HG03135 (cell line): ENCODE data around the gene CUL7.
"Not testable (repeated sequence)": the region's sequence is repeated elsewhere in the genome, so short reads cannot be mapped to it uniquely, and the experiment has no call there.

ENCODE experiments used
- ATAC-seq: cut with Tn5 transposase; IDR thresholded peaks from one replicate; pipeline ENCODE4 v1.9.1; 2021; ENCODE audit warnings: mild to moderate bottlenecking, moderate library complexity; ENCODE audit not compliant: unreplicated experiment

CUL7 gene

GRCh38 chr6:43019152-43019551 is 34.5 kb downstream of the CUL7 start:
- ATAC-seq: no peak

- ATAC-seq: no peak
Measured at GRCh38 chr6:43016943-43017334, 36.7 kb downstream of the CUL7 start.

- no peak for ATAC-seq
Measured at GRCh38 chr6:43016176-43016942, 37.3 kb downstream of the CUL7 start.

GRCh38 chr6:43014434-43014909 is 39.2 kb downstream of the CUL7 start:
- ATAC-seq: no peak

GRCh38 chr6:43013843-43014433 is 39.7 kb downstream of the CUL7 start, which contains the start of the genes KLHDC3 and MEA1:
Gene KLHDC3, plus strand, starts transcription at chr6:43014249. Its CDS starts 2,944 bp downstream, at chr6:43017193.
Gene MEA1, minus strand, starts transcription at chr6:43013946. Its CDS starts 133 bp downstream, at chr6:43013813.
- ATAC-seq: peak; percentile 87

GRCh38 chr6:43013097-43013842 is 40.4 kb downstream of the CUL7 start:
- no peak for ATAC-seq

- ATAC-seq: no peak
Measured at GRCh38 chr6:43012364-43012763, 41.3 kb downstream of the CUL7 start.

- ATAC-seq: no peak
Measured at GRCh38 chr6:43011207-43011606, 42.4 kb downstream of the CUL7 start.

GRCh38 chr6:43009124-43009523 is 44.5 kb downstream of the CUL7 start:
- no peak for ATAC-seq

GRCh38 chr6:43007126-43007525 is 46.5 kb downstream of the CUL7 start:
- ATAC-seq: no peak

- no peak for ATAC-seq
Measured at GRCh38 chr6:43006251-43006650, 47.4 kb downstream of the CUL7 start.

GRCh38 chr6:43005844-43006243 is 47.8 kb downstream of the CUL7 start:
- no peak for ATAC-seq

GRCh38 chr6:43001843-43002242 is 51.8 kb downstream of the CUL7 start:
- ATAC-seq: no peak

GRCh38 chr6:42998205-42998604 is 55.4 kb downstream of the CUL7 start:
- not testable (repeated sequence) for ATAC-seq

GRCh38 chr6:42996513-42996912 is 57.1 kb downstream of the CUL7 start:
- ATAC-seq: no peak

GRCh38 chr6:42993445-42993844 is 60.2 kb downstream of the CUL7 start:
- no peak for ATAC-seq

- no peak for ATAC-seq
Measured at GRCh38 chr6:42989923-42990322, 63.7 kb downstream of the CUL7 start.

GRCh38 chr6:42988486-42989020 is 65.1 kb downstream of the CUL7 start:
- no peak for ATAC-seq
